ENCODE results near the gene MCM9. TPM values are rescaled to one million over a fixed set of nuclear protein-coding genes. Genes with fewer than 3 reads are reported as not detected.

Gene MCM9
- total RNA-seq, 1 experiment from 2014 or later: 3.2 TPM

GRCh38 chr6:118772886-118773285, 162.1 kb downstream of the MCM9 start:
- DNase-seq (ENCODE audit: low read depth): no peak

GRCh38 chr6:118771253-118771652, 163.7 kb downstream of the MCM9 start:
- DNase-seq (ENCODE audit: low read depth): no peak

- no peak for DNase-seq (ENCODE audit: low read depth)
These were observed 164.1 kb downstream of the MCM9 start for GRCh38 chr6:118770835-118771234.

GRCh38 chr6:118770112-118770788, 164.7 kb downstream of the MCM9 start:
- DNase-seq (ENCODE audit: low read depth): no peak

- no peak for DNase-seq (ENCODE audit: low read depth)
These were observed 166.0 kb downstream of the MCM9 start for GRCh38 chr6:118768904-118769325.

- DNase-seq (ENCODE audit: low read depth): no peak
These were observed 166.5 kb downstream of the MCM9 start for GRCh38 chr6:118768441-118768840.

GRCh38 chr6:118765316-118765715, 169.6 kb downstream of the MCM9 start:
- DNase-seq (ENCODE audit: low read depth): peak; percentile 30

- DNase-seq (ENCODE audit: low read depth): no peak
These were observed 170.2 kb downstream of the MCM9 start for GRCh38 chr6:118764766-118765165.

Other genes with a start within 250 kb of the MCM9 start
- gene ASF1A, start 41.0 kb downstream of the MCM9 start, total RNA-seq (2014; rRNA removed; shearing (Covaris generic)): 29.3 and 37.5 TPM in 2 replicates
- gene FAM184A, start 143.5 kb upstream of the MCM9 start, total RNA-seq (2014; rRNA removed; shearing (Covaris generic)): 0.03 and 0.31 TPM in 2 replicates

Measured in HT1080 (cell line).